HG03432 (cell line): ENCODE results near the gene CSNK1D.
"Not testable (repeated sequence)": the region's sequence is repeated elsewhere in the genome, so short reads cannot be mapped to it uniquely, and the experiment has no call there.

Experiments
- ATAC-seq: cut with Tn5 transposase; IDR thresholded peaks from one replicate; pipeline ENCODE4 v1.9.1; 2021; ENCODE audit warnings: mild to moderate bottlenecking, moderate library complexity; ENCODE audit not compliant: unreplicated experiment

CSNK1D gene

GRCh38 chr17:82217120-82217529 is 56.4 kb downstream of the CSNK1D start:
- ATAC-seq = no peak

- ATAC-seq = peak; percentile 42
Observed at GRCh38 chr17:82216301-82217119, 57.0 kb downstream of the CSNK1D start.

DNA sequence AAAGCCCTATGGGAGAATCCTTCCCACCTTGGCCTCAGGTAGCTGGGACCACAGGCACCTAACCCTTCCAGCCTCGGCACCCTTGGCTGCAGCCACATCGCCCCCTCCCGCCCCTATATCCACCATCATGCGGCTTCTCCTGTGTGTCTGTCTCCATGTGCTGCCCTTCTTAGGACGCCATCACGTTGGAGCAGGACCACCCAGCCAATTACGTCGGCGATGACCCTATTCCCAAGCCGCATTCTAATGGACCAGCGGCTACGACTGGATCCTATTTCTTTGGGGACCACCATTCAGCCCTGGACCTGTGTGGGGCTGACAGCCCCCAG is 57.6 kb downstream of the CSNK1D start:
- ATAC-seq = no peak

DNA sequence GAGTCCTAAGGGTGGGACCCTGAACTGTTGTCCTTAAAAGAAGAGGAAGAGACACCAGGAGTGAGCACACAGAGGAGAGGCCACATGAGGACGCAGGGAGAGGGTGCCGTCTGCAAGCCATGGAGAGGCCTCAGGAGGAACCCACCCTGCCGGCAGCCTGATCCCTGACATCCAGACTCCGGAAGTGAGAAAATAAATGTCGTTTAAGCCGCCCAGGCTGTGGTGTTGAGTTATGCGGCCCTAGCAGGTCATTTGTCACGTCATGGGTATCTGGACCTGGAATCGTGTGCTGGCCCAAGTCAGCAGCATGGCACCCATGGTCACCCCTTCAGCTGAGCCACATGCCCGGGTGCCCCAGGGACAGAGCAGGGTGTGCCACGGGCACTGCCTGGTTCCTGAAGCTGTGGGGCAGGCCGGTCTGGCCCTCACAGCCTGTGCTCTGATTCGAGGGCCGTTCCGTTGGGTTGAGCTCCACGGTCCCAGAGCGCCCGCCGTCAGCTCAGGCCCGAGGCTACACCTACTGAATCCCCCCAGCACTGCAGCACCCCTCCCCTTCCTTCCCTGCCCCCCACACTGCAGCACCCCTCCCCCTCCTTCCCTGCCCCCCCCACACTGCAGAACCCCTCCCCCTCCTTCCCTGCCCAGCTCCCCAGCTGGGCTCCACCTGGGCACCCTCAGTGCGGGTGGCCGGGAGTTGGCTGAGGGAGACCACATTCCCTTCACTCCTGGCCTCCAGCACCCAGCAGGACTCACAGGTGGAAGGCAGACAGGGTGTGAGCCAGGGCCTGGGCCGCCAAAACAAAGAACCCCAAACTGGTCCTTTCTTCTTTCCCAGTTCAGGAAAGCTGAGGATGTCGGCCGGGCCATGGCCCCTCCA is 58.2 kb downstream of the CSNK1D start:
- no peak for ATAC-seq

GRCh38 chr17:82214012-82214628 is 59.4 kb downstream of the CSNK1D start:
- no peak for ATAC-seq

DNA sequence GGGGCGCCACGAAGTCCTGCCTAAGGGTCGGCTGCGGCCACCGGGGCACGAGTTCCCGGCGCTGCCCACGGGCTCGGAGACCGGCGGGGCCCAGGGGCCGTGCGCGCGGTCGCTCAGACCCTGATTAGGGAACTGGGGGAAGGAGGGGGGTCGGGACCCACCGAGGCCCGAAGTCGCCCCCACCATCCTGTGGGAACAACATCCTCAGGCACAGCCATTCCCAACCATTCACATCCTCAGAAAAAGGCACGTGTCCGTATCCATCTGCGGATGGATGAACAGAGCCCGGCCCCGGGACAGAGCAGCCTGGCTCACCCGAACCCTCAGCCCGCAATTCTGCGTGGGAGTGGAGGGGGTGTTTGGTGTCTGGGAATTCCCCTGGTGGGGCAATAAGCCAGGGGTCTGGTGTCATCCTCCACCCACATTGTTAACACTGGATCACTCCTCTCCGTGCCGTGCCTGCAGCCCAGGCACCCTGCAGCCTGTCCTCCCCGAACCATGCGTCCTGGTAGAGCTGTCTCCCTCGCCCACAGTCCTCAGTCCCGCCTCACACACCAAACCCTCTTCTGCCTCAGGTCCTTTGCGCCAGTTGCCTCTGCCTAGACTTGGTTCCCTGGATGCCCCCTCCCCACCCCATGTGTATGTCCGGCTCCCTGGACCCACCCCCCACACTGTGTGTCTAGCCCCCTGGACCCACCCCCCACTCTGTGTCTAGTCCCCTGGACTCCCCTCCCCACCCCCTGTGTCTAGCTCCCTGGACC is 60.1 kb downstream of the CSNK1D start:
- peak; percentile 17 for ATAC-seq

GRCh38 chr17:82212331-82213250 is 60.9 kb downstream of the CSNK1D start, which contains the start of gene CCDC57:
Gene CCDC57, minus strand, starts transcription at chr17:82212842. Its CDS starts 10,898 bp downstream, at chr17:82201944.
- ATAC-seq = peak; percentile 69

GRCh38 chr17:82210655-82211054 is 62.8 kb downstream of the CSNK1D start:
- ATAC-seq = not testable (repeated sequence)

DNA sequence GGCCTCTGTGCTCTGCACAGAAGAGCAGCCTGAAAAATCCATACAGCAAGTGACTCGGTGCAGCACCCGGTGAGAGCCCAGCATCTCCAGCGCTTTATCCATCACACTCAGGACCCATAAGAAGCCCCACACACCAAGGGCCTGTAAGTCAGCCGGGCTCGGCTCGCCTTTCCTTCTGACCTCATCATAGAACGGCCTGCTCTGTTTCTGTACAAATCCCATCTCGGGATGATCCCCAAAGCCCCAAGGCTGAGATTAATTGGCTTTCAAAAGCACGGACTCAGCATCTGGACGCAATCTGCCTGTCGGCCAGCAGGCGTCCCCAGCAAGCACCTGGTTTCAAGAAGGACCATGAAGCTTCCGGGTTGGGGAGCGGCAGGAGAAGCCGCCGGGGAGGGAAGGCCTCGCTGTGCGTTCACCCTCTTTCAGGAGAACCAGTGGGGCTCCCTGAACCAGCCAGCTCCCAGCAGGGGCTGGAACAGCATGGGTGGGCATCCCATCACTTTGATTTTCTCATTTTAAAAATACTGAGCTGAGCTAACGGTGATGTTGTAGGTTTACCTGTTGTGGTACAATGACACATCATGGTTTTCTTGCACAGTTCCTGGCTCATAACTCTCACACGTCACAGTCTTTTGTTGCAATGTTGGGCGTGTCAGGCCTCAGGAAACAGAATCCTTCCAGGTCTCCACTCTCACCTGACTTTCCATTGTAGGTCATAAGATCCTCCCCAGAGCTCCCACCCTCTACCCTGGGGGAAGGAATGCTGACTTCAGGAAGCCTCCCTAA is 67.6 kb downstream of the CSNK1D start:
- ATAC-seq = peak; percentile 74

DNA sequence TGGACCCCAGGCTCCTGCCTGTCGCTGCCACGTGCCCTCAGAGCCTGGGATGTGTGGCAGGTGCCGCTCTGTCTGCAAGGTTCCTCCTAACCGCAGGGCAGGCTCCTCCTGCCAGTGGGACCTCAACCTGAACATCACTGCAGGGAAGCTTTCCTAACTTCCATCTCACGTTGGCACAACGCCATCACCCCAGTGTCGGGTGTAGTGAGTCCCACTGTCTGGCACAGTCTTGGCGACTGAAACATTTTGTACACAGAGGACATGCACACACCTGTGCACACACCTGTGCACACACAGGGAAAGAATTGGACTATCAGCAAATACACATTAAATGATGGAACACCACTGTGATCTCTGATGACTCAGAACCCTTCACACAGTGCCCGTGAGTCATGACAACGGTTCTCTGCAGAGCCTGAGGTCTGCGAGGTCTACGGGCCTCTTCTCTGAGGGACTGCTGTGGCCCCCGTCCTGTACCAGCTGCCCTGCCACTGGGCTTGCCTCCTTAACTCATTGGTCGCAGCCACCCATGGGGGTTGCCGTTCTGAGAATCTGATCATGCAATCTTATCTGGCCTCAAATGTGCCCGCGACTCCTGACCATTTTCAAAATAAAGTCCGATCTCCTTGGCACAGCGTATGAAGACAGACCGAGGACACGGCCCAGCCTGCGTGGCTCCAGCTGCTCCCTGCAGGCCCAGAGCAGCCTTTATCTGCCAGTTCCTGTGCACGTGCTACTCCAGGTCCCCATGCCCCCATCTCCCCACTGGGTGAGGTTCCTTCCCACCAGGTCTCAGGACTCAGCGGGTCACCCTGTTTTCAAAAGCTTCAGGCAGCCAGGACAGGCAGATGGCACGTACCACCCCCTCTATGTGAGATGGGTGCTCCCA is 68.4 kb downstream of the CSNK1D start:
- no peak for ATAC-seq

- no peak for ATAC-seq
Observed at GRCh38 chr17:82203920-82204319, 69.6 kb downstream of the CSNK1D start.

- no peak for ATAC-seq
Observed at GRCh38 chr17:82202981-82203380, 70.5 kb downstream of the CSNK1D start.

GRCh38 chr17:82201498-82201910 is 72.0 kb downstream of the CSNK1D start:
- no peak for ATAC-seq

DNA sequence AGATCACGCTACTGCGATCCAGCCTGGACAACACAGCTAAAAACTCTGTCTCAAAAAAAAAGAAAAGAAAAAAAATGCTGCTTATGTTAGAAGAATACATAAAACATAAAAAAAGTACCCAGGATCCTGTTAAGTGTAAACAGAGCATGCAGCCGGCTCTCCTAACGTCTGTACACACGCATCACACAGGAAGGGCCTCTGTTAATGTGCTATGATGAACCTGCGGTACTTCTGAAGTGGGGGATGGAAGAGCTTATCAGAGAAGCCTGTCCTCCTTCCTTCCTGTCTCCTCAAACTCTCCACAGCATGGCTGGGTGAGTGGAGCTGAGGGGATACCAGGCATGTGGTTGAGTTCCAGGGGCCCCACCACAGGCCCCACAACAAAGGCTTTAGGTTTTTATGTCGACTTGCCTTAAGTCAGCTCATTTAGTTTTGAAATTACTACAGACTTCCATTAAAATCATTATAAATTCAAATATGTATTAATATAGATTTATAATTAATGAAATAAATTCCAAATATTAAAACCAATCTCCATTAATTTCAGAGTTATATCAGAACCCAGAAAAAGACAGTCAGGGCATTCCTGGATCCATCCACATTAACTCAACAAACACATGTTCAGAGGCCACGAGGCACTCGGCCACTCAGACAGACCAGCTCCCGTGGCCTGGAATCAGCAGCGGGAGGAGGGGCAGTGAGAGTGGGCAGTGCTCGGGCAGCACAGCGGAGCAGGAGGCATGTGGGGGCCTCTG is 72.6 kb downstream of the CSNK1D start:
- ATAC-seq = no peak

- ATAC-seq = no peak
Observed at GRCh38 chr17:82200135-82200534, 73.4 kb downstream of the CSNK1D start.

DNA sequence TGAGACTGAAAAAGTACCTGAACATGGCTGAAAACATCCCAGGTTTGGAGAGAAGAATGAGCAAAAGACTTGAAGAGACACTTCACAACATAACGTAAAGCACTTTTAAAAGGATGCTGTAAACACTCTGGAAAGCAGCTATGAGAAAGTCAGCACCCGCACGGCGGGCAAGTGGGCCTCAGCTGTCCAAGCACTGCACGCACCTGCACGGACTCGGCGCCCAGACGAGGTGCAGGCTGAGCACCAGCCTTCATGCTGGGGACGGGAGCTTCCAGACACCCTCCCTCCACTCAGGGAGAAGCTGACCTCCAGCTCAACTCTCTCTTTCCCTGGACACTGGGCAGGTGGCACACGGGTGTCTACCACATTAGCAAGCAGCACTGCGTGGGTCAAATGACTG is 74.0 kb downstream of the CSNK1D start:
- ATAC-seq = no peak

- no peak for ATAC-seq
Observed at GRCh38 chr17:82198092-82198491, 75.4 kb downstream of the CSNK1D start.
